Uterine smooth muscle cell (primary cell): Measurements from ENCODE around the gene FALEC. TPM values are rescaled to one million over a fixed set of nuclear protein-coding genes. Genes with fewer than 3 reads are reported as not detected.

Source experiments
- total RNA-seq: library from RNA; depleted of rRNA; stranded (reverse); fragments of >200 nt; gene quantifications from 2 replicates; pipeline ENCODE4 v1.2.3, GENCODE V29; 2014

FALEC gene
- 0.25 and 0.77 TPM in 2 replicates for total RNA-seq

DNA sequence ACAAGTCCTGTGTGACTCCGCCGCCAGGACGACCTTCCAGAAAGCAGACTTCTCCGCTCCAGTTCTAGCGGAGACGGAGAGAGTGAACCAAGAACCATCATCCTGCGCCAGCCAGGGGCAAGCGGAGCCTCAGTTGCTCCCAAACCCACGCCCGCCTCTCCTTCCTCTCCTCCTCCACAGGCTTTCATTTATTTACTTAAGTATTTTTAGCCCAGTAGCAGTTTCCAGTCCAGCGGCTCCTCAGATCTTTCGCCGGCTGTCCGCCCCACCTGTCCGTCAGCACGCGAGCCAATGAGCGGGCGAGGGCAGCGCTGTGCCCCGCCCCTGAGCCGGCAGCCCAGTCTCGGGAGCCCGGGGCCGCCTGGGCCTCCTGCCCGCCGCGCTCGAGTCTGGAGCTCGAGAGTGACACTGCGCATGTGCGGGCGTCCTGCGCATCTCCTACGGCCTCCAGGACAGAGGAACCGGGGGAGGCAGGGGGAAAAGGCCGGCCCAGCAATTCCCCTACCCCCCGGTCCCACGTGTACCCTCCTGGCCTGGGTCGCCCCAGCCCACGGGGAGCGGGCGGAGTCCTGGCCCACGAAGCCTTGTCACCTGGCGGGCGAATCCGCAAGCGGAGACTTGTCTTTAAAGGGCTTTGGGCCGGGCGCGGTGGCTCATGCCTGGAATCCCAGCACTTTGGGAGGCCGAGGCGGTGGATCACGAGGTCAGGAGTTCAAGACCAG, at the start of gene FALEC:
FALEC (plus strand) TSS at position 425 of the 722 bp plus-strand sequence.

GRCh38 chr1:150486966-150487762, 28.4 kb upstream of the FALEC start, which contains the start of gene TARS2:
Gene TARS2, plus strand, starts transcription at chr1:150487419. Its CDS starts 32 bp downstream, at chr1:150487451.

GRCh38 chr1:150507912-150508864, 7.4 kb upstream of the FALEC start, which contains the start of gene ECM1:
Gene ECM1, plus strand, starts transcription at chr1:150508109. Its CDS starts 101 bp downstream, at chr1:150508210.

DNA sequence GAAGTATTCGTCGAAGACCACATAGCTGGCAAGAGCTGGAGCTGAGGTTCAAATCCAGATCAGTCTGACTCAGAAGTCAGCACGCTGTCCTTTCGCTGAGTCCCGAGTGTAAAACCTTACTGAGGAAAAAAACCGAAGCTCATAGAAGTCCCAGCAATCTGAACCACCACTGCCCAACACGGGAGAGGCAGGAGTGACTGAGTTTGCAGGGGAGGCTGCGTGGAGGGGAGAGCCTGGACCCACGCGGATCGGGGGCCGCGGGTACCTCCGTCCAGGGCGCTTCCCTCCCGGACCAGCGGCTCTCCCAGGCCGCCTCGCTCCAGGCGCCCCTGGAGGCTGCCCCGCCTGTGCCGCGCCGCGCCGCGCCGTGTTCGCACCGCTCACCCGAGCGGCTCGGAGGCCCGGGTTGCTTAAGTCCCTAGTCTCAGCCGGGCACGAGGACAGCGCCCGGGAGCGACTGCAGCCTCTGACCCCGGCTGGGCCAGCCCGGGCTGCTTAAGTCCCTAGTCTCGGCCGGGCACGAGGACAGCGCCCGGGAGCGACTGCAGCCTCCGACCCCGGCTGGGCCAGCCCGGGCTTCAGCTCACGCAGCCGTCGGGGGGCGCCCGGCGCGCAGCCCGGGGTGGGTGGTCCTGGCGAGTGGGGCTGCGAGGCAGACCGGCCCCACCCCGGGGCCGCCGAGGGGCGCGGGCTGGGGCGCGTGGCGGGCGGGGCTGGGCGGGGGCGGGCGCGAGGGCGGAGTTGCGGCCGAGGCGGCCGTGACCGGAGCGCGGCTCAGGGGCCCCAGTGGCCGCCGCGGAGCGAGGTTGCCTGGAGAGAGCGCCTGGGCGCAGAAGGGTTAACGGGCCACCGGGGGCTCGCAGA, 33.3 kb downstream of the FALEC start, which contains the start of gene ADAMTSL4:
ADAMTSL4 (plus strand) TSS at position 777 of the 864 bp plus-strand sequence. CDS start 2,881 bp downstream, outside the sequence.

GRCh38 chr1:150579110-150579944, 63.8 kb downstream of the FALEC start, which contains the start of gene MCL1:
Gene MCL1, minus strand, starts transcription at chr1:150579610. Its CDS starts 80 bp downstream, at chr1:150579530.

Other genes starting within 250 kb of the FALEC start
- 84.4 and 94.4 TPM in 2 replicates for gene APH1A, start 246.7 kb upstream of the FALEC start, total RNA-seq
- gene C1orf54, start 243.0 kb upstream of the FALEC start, total RNA-seq = 10.3 and 20.5 TPM in 2 replicates
- gene CIART, start 233.2 kb upstream of the FALEC start, total RNA-seq = 8.0 and 12.4 TPM in 2 replicates
- gene MRPS21, start 221.9 kb upstream of the FALEC start, total RNA-seq = 51.4 and 56.4 TPM in 2 replicates
- gene PRPF3, start 194.2 kb upstream of the FALEC start, total RNA-seq = 44.5 and 58.0 TPM in 2 replicates
- gene RPRD2, start 151.6 kb upstream of the FALEC start, total RNA-seq = 6.9 and 8.2 TPM in 2 replicates
- gene TARS2, start 28.3 kb upstream of the FALEC start, total RNA-seq = 14.4 and 19.7 TPM in 2 replicates
- gene ECM1, start 7.6 kb upstream of the FALEC start, total RNA-seq = 9.1 and 9.5 TPM in 2 replicates
- 2.1 and 2.9 TPM in 2 replicates for gene ADAMTSL4, start 33.7 kb downstream of the FALEC start, total RNA-seq
- gene MCL1, start 63.9 kb downstream of the FALEC start, total RNA-seq = 296 and 333 TPM in 2 replicates
- gene ENSA, start 113.9 kb downstream of the FALEC start, total RNA-seq = 98.6 and 166 TPM in 2 replicates
- gene GOLPH3L, start 181.4 kb downstream of the FALEC start, total RNA-seq = 11.1 and 16.0 TPM in 2 replicates
- gene HORMAD1, start 205.1 kb downstream of the FALEC start, total RNA-seq = not detected in 2 replicates